ENCODE data around the gene AREG. TPM values are rescaled to one million over a fixed set of nuclear protein-coding genes. Genes with fewer than 3 reads are reported as not detected.

Gene AREG
- total RNA-seq, 1 experiment from 2014 or later: not detected

Other genes with a start within 250 kb of the AREG start
- not detected in 2 replicates for gene EPGN, start 136.7 kb upstream of the AREG start, total RNA-seq (2014; rRNA removed; shearing (Covaris generic))
- gene EREG, start 80.0 kb upstream of the AREG start, total RNA-seq (2014; rRNA removed; shearing (Covaris generic)): 1.6 and 2.0 TPM in 2 replicates

All from M059J (cell line).